HCT116 (cell line): Measurements from ENCODE around the gene RNPC3.

ENCODE experiments used
- EGR1 ChIP-seq: IDR thresholded peaks from 2 replicates; pipeline ENCODE4 v1.6.1; 2012; ENCODE audit warnings: low read depth
- EZH2phosphoT487 ChIP-seq: fragments of 200-600 bp; IDR thresholded peaks from 2 replicates; pipeline ENCODE4 v1.6.1; 2018; ENCODE audit warnings: antibody characterized with exemption, borderline replicate concordance
- POLR2A ChIP-seq: IDR thresholded peaks from 2 replicates; pipeline ENCODE4 v1.7.0; 2011; ENCODE audit warnings: borderline replicate concordance; ENCODE audit not compliant: insufficient read depth, insufficient read length; ENCODE audit errors: extremely low read depth
- POLR2AphosphoS5 ChIP-seq: IDR thresholded peaks from 2 replicates; pipeline ENCODE4 v1.6.1; 2011; ENCODE audit warnings: mild to moderate bottlenecking, low read depth, low read length, moderate library complexity
- RAD21 ChIP-seq: IDR thresholded peaks from 2 replicates; pipeline ENCODE4 v1.6.1; 2012; ENCODE audit warnings: low read depth, mild to moderate bottlenecking
- SIN3A ChIP-seq: IDR thresholded peaks from 2 replicates; pipeline ENCODE4 v1.6.1; 2012; ENCODE audit warnings: low read depth
- SP1 ChIP-seq: IDR thresholded peaks from 2 replicates; pipeline ENCODE4 v1.6.1; 2012; ENCODE audit warnings: low read depth
- TCF7L2 ChIP-seq: IDR thresholded peaks from 2 replicates; pipeline ENCODE4 v1.7.0; 2011; ENCODE audit warnings: borderline replicate concordance, inconsistent platforms; ENCODE audit not compliant: insufficient read depth, insufficient read length; ENCODE audit errors: extremely low read depth
- TF ChIP-seq, protein P1 (sequence below), 3 experiments: fragments of 200-600 bp in 1 of 3; sonication (generic) in 1 of 3; IDR thresholded peaks in 2 of 3; conservative IDR thresholded peaks in 1 of 3; 2 replicates each; pipeline ENCODE4 v1.5.1; 2012 to 2017; ENCODE audit warnings: low read depth in 2 of 3, low read length in 2 of 3, antibody characterized with exemption in 1 of 3, borderline replicate concordance in 1 of 3, control low read depth in 1 of 3, mild to moderate bottlenecking in 1 of 3, mixed read lengths in 1 of 3, mixed run types in 1 of 3, moderate library complexity in 1 of 3; ENCODE audit not compliant: insufficient read depth in 1 of 3
- TF ChIP-seq, protein P2 (sequence below): IDR thresholded peaks from 2 replicates; pipeline ENCODE4 v1.6.1; 2012

DNA sequence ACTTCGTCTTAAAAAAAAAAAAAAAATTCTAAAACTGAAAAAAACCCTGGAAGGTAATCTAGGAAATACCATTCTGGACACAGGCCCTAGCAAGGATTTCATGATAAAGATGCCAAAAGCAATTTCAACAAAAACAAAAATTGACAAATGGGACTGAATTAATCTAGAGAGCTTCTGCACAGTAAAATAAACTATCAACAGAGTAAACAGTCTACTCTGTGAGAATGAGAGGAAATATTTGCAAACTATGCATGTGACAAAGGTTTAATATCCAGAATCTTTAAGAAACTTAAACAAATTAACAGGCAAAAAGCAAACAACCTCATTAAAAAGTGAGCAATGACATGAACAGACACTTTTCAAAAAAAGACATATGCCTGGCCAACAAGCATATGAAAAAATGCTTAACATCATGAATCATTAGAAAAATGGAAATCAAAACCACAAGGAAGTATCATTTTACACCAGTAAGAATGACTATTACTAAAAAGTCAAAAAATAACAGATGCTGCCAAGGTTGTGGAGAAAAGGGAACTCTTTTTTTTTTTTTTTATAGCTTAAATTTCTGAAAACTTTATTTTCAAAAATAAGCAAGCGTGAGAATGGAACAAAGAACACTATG is 29.4 kb upstream of the RNPC3 start:
- TF ChIP-seq POLR2A (no peak), SIN3A (no peak), EZH2phosphoT487 (no peak), RAD21 (no peak), EGR1 (no peak), SP1 (no peak), POLR2AphosphoS5 (no peak), TCF7L2 (no peak)
- TF ChIP-seq, protein P1, sequence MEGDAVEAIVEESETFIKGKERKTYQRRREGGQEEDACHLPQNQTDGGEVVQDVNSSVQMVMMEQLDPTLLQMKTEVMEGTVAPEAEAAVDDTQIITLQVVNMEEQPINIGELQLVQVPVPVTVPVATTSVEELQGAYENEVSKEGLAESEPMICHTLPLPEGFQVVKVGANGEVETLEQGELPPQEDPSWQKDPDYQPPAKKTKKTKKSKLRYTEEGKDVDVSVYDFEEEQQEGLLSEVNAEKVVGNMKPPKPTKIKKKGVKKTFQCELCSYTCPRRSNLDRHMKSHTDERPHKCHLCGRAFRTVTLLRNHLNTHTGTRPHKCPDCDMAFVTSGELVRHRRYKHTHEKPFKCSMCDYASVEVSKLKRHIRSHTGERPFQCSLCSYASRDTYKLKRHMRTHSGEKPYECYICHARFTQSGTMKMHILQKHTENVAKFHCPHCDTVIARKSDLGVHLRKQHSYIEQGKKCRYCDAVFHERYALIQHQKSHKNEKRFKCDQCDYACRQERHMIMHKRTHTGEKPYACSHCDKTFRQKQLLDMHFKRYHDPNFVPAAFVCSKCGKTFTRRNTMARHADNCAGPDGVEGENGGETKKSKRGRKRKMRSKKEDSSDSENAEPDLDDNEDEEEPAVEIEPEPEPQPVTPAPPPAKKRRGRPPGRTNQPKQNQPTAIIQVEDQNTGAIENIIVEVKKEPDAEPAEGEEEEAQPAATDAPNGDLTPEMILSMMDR (IDR thresholded peaks at IDR 0.05 in 2 of 3, conservative IDR thresholded peaks at IDR 0.05 in 1 of 3; ENCODE audit: borderline replicate concordance in 1 of 3, insufficient read depth in 1 of 3, low read depth in 2 of 3, low read length in 2 of 3), result no peak
- TF ChIP-seq, protein P2, sequence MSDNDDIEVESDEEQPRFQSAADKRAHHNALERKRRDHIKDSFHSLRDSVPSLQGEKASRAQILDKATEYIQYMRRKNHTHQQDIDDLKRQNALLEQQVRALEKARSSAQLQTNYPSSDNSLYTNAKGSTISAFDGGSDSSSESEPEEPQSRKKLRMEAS, result no peak
